HepG2 (cell line): Measurements from ENCODE around the gene AGXT. TPM values are rescaled to one million over a fixed set of nuclear protein-coding genes. Genes with fewer than 3 reads are reported as not detected.
A peak's percentile ranks its signal among the peaks of the same experiment; 100 is the strongest.

ENCODE experiments used
- FOSL2 ChIP-seq: sonication (generic); formaldehyde crosslinking; IDR thresholded peaks from 2 replicates; pipeline ENCODE4 v1.4.0; 2020; ENCODE audit warnings: missing genetic modification reagents
- JDP2 ChIP-seq: sonication (generic); formaldehyde crosslinking; IDR thresholded peaks from 2 replicates; pipeline ENCODE4 v1.8.1; 2022; ENCODE audit warnings: missing genetic modification reagents, borderline replicate concordance
- JUND ChIP-seq: sonication (generic); formaldehyde crosslinking; IDR thresholded peaks from 2 replicates; pipeline ENCODE4 v1.8.0; 2022; ENCODE audit warnings: mild to moderate bottlenecking, missing genetic modification reagents
- LCORL ChIP-seq, 2 experiments: fragments of 450-650 bp in 1 of 2; sonication (generic) in 1 of 2; formaldehyde crosslinking in 1 of 2; IDR thresholded peaks; 2 replicates each; pipeline versions ENCODE4 v1.5.0 to v1.6.1; 2017 to 2020; ENCODE audit warnings: antibody characterized with exemption in 1 of 2, missing genetic modification reagents in 1 of 2
- MAFF ChIP-seq: IDR thresholded peaks from 2 replicates; pipeline ENCODE4 v1.6.1; 2011; ENCODE audit warnings: low read depth, low read length, improper control_type of control experiment
- MYNN ChIP-seq: sonication (generic); formaldehyde crosslinking; IDR thresholded peaks from 2 replicates; pipeline ENCODE4 v1.4.0; 2020; ENCODE audit warnings: mild to moderate bottlenecking, low read depth, missing genetic modification reagents
- PHF8 ChIP-seq: sonication (generic); formaldehyde crosslinking; IDR thresholded peaks from 2 replicates; pipeline ENCODE4 v1.5.0; 2020; ENCODE audit warnings: missing genetic modification reagents
- RAD21 ChIP-seq: fragments of 450-650 bp; formaldehyde crosslinking; IDR thresholded peaks from 2 replicates; pipeline ENCODE4 v1.5.0; 2020; ENCODE audit warnings: mild to moderate bottlenecking
- RCOR2 ChIP-seq: IDR thresholded peaks from 2 replicates; pipeline ENCODE4 v1.6.1; 2016; ENCODE audit warnings: missing biosample characterization, missing genetic modification reagents
- SP5 ChIP-seq: IDR thresholded peaks from 2 replicates; pipeline ENCODE4 v1.6.1; 2016; ENCODE audit warnings: low read depth, borderline replicate concordance
- ZNF605 ChIP-seq: sonication (generic); formaldehyde crosslinking; IDR thresholded peaks from 2 replicates; pipeline ENCODE4 v1.8.0; 2022; ENCODE audit warnings: mild to moderate bottlenecking, missing genetic modification reagents
- ZSCAN20 ChIP-seq: sonication (generic); formaldehyde crosslinking; IDR thresholded peaks from 2 replicates; pipeline ENCODE4 v1.4.0; 2020; ENCODE audit warnings: missing genetic modification reagents, mild to moderate bottlenecking, borderline replicate concordance
- ZSCAN21 ChIP-seq: sonication (generic); formaldehyde crosslinking; IDR thresholded peaks from 2 replicates; pipeline ENCODE4 v1.8.0; 2022; ENCODE audit warnings: mild to moderate bottlenecking, missing genetic modification reagents, moderate library complexity, borderline replicate concordance
- ZSCAN31 ChIP-seq: sonication (generic); formaldehyde crosslinking; IDR thresholded peaks from 2 replicates; pipeline ENCODE4 v1.5.0; 2020; ENCODE audit warnings: low read depth, mild to moderate bottlenecking, missing genetic modification reagents
- polyA plus RNA-seq, 8 experiments: library from polyadenylated mRNA; depleted of rRNA in 3 of 8; stranded (reverse) in 7 of 8; unstranded in 1 of 8; fragments of >200 nt; fragmentation: Illumina TruSeq in 4 of 8; extraction: Trizol in 4 of 8; gene quantifications; 2 replicates each; pipeline versions ENCODE4 v1.2.1 to v1.2.3, GENCODE V29; 2011 to 2016; ENCODE audit warnings: low read depth in 4 of 8, missing spikeins in 1 of 8, mixed read lengths in 1 of 8; ENCODE audit not compliant: insufficient read depth in 1 of 8
- total RNA-seq, 5 experiments: library from RNA; depleted of rRNA; stranded (reverse); fragments of >200 nt; fragmentation: Illumina TruSeq; extraction: Trizol; gene quantifications; 2 replicates each; pipeline ENCODE4 v1.2.3, GENCODE V29; 2016; ENCODE audit warnings: low read depth in 1 of 5
- TF ChIP-seq, protein P1 (sequence below): sonication (generic); formaldehyde crosslinking; IDR thresholded peaks from one replicate; pipeline ENCODE4 v1.5.1; 2020; ENCODE audit warnings: mild to moderate bottlenecking, missing genetic modification reagents; ENCODE audit errors: not compliant biosample characterization
- TF ChIP-seq, protein P2 (sequence below): IDR thresholded peaks from 2 replicates; pipeline ENCODE4 v1.6.1; 2018; ENCODE audit warnings: missing genetic modification reagents
- TF ChIP-seq, protein P3 (sequence below): sonication (generic); IDR thresholded peaks from 2 replicates; pipeline ENCODE4 v1.6.1; 2016; ENCODE audit warnings: low read depth, borderline replicate concordance
- TF ChIP-seq, protein P4 (sequence below): sonication (generic); formaldehyde crosslinking; IDR thresholded peaks from 2 replicates; pipeline ENCODE4 v1.8.0; 2022; ENCODE audit warnings: mild to moderate bottlenecking, missing genetic modification reagents, moderate library complexity

AGXT gene
- total and polyA plus RNA-seq, 2 of the 13 experiments (the other 11 are each of a cell fraction or from before 2014, with no cell fraction given), result 41.9 to 96.1 TPM

DNA sequence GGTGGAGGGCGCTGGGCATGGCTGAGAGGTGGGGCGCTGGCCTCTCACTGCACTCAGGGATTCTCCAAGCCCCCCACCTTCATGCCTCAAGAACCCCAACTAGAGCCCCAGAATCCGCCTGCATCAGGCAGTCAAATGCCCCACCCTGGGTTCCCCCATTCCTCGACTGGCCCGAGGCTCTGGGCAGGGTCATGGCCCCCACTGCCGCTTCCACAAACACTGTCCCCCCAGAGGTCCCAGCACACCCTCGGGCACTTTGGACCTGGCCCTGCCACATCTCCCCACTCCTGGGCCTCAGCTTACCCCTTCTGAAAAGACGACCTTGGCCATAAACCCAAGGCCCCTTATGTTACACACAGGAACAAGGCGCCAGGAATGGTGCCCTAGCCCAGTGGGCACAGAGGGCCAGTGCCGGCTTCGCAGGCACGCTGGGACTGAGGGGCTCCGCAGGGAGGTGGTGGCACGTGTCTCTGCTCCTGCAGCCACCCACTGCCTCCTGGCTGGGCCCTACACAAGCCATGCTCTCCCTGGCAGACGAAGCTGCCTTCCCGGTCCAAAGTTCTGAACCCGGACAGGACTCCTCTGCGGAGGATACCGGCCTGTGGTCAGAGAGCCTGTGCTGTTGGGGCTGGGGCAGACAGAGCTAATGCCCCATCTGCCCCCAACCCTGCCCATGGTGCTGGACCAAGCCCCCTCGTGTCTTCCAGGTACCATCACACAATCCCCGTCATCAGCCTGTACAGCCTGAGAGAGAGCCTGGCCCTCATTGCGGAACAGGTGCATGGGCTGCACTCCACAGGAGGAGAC is 6.8 kb downstream of the AGXT start (continued):
- TF ChIP-seq, protein P1, sequence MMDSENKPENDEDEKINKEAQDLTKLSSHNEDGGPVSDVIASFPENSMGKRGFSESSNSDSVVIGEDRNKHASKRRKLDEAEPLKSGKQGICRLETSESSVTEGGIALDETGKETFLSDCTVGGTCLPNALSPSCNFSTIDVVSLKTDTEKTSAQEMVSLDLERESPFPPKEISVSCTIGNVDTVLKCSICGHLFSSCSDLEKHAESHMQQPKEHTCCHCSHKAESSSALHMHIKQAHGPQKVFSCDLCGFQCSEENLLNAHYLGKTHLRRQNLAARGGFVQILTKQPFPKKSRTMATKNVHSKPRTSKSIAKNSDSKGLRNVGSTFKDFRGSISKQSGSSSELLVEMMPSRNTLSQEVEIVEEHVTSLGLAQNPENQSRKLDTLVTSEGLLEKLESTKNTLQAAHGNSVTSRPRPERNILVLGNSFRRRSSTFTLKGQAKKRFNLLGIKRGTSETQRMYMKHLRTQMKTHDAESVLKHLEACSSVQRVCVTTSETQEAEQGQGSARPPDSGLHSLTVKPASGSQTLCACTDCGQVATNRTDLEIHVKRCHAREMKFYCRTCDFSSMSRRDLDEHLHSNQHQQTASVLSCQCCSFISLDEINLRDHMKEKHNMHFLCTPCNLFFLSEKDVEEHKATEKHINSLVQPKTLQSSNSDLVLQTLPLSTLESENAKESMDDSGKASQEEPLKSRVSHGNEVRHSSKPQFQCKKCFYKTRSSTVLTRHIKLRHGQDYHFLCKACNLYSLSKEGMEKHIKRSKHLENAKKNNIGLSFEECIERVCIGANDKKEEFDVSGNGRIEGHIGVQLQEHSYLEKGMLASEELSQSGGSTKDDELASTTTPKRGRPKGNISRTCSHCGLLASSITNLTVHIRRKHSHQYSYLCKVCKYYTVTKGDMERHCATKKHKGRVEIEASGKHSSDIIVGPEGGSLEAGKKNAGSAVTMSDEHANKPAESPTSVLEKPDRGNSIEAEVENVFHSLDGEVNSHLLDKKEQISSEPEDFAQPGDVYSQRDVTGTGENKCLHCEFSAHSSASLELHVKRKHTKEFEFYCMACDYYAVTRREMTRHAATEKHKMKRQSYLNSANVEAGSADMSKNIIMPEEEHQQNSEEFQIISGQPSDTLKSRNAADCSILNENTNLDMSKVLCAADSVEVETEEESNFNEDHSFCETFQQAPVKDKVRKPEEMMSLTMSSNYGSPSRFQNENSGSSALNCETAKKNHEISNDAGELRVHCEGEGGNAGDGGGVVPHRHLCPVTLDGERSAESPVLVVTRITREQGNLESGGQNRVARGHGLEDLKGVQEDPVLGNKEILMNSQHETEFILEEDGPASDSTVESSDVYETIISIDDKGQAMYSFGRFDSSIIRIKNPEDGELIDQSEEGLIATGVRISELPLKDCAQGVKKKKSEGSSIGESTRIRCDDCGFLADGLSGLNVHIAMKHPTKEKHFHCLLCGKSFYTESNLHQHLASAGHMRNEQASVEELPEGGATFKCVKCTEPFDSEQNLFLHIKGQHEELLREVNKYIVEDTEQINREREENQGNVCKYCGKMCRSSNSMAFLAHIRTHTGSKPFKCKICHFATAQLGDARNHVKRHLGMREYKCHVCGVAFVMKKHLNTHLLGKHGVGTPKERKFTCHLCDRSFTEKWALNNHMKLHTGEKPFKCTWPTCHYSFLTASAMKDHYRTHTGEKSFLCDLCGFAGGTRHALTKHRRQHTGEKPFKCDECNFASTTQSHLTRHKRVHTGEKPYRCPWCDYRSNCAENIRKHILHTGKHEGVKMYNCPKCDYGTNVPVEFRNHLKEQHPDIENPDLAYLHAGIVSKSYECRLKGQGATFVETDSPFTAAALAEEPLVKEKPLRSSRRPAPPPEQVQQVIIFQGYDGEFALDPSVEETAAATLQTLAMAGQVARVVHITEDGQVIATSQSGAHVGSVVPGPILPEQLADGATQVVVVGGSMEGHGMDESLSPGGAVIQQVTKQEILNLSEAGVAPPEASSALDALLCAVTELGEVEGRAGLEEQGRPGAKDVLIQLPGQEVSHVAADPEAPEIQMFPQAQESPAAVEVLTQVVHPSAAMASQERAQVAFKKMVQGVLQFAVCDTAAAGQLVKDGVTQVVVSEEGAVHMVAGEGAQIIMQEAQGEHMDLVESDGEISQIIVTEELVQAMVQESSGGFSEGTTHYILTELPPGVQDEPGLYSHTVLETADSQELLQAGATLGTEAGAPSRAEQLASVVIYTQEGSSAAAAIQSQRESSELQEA, result no peak
- TF ChIP-seq, protein P2, sequence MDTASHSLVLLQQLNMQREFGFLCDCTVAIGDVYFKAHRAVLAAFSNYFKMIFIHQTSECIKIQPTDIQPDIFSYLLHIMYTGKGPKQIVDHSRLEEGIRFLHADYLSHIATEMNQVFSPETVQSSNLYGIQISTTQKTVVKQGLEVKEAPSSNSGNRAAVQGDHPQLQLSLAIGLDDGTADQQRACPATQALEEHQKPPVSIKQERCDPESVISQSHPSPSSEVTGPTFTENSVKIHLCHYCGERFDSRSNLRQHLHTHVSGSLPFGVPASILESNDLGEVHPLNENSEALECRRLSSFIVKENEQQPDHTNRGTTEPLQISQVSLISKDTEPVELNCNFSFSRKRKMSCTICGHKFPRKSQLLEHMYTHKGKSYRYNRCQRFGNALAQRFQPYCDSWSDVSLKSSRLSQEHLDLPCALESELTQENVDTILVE (CRISPR knock-in tag), result no peak
- TF ChIP-seq, protein P3, sequence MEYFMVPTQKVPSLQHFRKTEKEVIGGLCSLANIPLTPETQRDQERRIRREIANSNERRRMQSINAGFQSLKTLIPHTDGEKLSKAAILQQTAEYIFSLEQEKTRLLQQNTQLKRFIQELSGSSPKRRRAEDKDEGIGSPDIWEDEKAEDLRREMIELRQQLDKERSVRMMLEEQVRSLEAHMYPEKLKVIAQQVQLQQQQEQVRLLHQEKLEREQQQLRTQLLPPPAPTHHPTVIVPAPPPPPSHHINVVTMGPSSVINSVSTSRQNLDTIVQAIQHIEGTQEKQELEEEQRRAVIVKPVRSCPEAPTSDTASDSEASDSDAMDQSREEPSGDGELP, result no peak
- TF ChIP-seq PHF8 (no peak), RCOR2 (CRISPR knock-in tag) (no peak), FOSL2 (CRISPR knock-in tag) (no peak), ZNF605 (CRISPR knock-in tag) (peak; percentile 63), MAFF (no peak), ZSCAN31 (CRISPR knock-in tag) (no peak), SP5 (CRISPR knock-in tag) (no peak), ZSCAN21 (CRISPR knock-in tag) (no peak; the same call in 1 of the 2 replicates), JDP2 (CRISPR knock-in tag) (no peak), RAD21 (CRISPR knock-in tag) (no peak), MYNN (CRISPR knock-in tag) (no peak), ZSCAN20 (CRISPR knock-in tag) (no peak), JUND (CRISPR knock-in tag) (no peak), LCORL (IDR thresholded peaks at IDR 0.05) (no peak), LCORL (CRISPR knock-in tag; IDR thresholded peaks at IDR 0.05) (no peak)
- TF ChIP-seq, protein P4, sequence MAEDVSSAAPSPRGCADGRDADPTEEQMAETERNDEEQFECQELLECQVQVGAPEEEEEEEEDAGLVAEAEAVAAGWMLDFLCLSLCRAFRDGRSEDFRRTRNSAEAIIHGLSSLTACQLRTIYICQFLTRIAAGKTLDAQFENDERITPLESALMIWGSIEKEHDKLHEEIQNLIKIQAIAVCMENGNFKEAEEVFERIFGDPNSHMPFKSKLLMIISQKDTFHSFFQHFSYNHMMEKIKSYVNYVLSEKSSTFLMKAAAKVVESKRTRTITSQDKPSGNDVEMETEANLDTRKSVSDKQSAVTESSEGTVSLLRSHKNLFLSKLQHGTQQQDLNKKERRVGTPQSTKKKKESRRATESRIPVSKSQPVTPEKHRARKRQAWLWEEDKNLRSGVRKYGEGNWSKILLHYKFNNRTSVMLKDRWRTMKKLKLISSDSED, result 0 out of 2 replicates have a peak, but pooled peaks have one; percentile 20
